GM19035 (cell line): ENCODE data around the gene CDKN2A.

Experiments
- ATAC-seq: cut with Tn5 transposase; IDR thresholded peaks from one replicate; pipeline ENCODE4 v1.9.1; 2021; ENCODE audit not compliant: unreplicated experiment

Gene CDKN2A

GRCh38 chr9:21945606-21946005 is 48.6 kb downstream of the CDKN2A start:
- ATAC-seq = no peak

DNA sequence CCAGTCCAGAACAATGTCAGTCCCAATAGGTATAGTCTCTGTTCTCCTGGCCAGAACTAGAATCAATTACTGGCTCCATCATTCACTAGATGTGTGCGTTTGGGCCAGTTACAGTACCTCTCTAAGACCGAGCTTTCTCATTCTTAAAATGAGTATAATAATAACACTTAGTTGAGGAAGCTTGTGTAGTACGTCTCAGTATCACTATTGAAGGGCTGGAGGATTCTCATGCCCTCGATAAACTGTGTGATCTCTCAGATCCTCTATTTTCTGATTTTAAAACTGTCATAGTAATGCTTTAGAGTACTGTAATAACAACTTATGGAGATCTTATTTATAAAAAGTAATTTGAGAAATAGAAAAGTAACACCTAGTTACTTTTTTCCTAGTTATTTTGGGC is 50.7 kb downstream of the CDKN2A start:
- no peak for ATAC-seq

DNA sequence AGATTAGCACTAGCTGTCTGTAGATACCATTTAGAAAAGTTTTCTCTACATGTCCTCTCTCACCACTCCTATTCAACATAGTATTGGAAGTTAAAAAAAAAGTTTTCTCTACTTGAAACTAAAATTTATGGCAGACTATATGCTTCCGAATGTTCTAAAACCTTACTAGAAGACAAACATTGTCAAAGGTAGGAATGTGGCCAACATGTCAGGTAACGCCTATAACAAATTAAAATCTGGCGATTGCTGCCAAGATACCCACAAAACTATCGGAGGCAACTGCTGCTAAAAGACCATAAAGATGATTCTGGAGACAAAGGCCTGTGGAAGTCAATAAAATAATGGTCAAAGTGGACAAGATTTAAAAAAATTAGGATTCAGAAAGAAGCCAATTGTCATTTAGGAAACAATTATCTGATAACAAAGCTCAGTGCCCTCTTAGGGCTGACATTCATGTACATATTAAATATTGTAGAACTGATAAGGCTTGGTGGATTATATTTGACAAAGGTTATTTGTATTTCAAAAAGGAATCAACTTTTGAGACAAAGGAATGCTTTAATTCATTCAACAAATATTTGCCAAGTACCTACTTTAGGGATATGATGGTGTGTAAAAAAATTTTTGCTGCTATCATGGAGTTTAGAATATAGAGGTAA is 52.7 kb downstream of the CDKN2A start:
- ATAC-seq = no peak

GRCh38 chr9:21936161-21936560 is 58.0 kb downstream of the CDKN2A start:
- ATAC-seq = no peak

DNA sequence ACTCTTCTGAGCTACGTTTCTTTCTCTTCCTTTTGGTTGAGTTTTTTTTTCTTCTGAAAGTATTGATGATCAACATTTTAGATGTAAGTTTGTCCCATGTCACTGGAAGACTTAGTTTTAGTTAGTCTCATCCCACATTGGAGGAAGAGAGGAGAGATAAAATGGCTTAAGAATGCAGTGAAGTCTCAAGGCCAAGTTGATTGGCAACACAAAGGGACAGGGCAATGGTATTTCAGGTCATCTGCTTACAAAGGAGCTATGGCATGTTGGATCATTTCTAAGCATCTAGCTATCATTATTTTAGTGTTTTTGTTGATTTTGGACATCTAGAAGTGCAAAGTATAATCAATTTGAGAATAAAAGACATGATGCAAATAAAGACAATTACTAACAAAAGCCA is 58.6 kb downstream of the CDKN2A start:
- no peak for ATAC-seq

- no peak for ATAC-seq
Observed at GRCh38 chr9:21933865-21934264, 60.3 kb downstream of the CDKN2A start.

GRCh38 chr9:21933281-21933680 is 60.9 kb downstream of the CDKN2A start:
- no peak for ATAC-seq

- no peak for ATAC-seq
Observed at GRCh38 chr9:21931428-21931827, 62.8 kb downstream of the CDKN2A start.

GRCh38 chr9:21927752-21928151 is 66.4 kb downstream of the CDKN2A start:
- ATAC-seq = no peak

DNA sequence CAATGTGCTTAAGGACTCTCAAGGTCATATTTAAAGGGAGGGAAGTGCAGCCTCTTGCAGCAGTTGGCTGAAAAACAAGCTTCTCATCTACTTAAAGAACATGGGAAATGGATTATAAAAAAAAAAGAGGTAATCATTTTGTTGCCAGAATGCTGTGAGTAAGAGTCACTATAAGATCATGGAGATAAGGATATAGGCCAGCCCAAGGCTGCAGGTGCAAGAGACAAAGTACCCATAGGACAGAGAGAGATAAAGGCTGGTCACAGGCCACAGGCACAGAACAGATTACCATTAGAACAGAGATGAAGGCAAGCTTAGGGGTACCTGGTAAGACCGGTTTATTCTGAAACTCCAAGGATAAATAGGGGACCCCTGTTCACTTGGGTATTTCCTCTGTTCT is 70.5 kb downstream of the CDKN2A start:
- no peak for ATAC-seq

DNA sequence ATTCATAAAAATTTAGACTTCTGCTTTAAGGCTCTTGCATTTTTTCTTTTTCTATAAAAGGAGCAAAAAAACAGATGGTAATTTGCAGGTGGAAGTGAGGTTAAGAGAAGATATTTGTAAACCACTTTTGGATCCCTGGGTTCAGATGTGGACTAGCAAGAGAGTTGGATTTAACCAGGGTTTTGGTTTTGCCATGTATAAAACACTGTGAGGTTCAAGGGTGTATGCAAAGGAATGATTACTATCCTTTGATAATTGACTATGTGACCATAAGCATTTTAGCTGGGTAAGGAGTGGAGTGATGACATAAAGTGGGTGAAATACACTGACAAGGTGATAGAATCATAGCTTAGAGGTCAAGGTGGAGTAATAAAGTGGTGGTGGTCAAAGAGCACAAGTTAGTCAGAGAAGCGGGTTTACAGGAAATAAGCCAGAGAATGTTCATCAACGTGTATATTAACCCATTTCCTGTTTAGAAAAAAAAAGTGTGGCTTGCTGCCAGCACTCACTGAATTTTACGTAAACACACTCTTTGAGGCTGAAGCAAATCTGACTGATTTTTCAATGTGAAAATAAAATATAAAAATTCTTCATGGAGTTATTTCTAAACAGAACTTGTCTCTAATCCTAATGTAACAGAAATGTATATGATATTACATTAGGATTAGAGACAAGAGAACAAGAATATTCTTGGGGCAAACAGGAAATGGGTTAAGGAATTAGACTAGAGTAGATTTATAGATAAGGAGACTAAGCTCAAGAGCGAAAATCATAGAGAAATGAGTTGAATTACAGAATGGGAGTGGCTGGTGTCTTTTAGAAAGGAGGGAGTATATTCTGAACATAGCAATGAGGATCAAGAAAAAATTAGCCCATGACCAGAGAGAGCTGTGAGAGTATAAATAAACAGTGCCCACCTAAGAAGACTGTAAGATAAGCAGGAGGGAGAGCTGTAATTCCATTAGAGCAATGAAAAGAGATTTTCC is 74.5 kb downstream of the CDKN2A start:
- ATAC-seq = peak; percentile 85
